GM21786 (cell line): ENCODE data around the gene CSPG4.
"Not testable (repeated sequence)": the region's sequence is repeated elsewhere in the genome, so short reads cannot be mapped to it uniquely, and the experiment has no call there.

Source experiments
- ATAC-seq: cut with Tn5 transposase; IDR thresholded peaks from one replicate; pipeline ENCODE4 v1.9.1; 2021; ENCODE audit not compliant: unreplicated experiment

The CSPG4 gene

DNA sequence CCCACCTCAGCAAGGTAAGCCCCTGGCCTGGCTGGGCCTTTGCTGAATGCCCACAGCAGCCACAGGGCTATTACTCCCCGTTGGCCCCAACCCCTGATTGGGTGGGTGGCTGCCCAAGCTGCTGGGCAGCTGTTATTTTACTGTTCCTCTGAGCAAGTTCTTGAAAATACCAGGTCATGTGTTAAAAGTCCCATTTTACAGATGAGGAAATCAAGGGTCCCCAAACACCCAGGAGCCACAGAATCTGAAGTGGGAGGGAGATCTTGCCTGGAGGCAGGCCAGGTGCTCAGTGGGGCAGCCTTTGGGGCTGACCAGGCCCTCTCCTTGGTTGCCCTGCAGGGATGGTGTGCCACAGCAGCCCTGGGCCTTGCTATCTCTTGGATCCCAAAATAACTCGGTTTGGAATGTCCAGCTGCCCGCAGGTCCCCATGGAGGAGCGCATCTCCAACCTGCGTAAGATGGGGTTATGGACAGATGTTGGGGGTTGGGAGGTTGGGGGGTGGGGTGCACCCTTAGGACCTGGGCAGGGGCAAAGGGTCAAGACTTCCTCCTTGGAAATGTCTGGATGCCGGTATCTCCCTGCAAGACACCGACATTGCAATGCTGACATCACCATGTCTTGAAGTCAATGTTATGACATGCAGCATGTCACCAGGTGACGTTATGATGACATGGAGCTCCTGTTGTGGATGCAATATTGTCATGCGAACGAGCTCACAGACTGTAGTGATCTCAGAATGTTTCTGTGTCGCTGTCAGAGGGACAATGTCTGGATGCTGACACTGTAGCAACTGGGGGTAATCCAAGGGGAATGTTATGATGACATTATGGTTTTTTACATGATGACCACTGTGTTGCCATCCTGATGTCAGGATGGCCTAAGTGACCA, 13.3 kb upstream of the CSPG4 start:
- ATAC-seq = no peak

DNA sequence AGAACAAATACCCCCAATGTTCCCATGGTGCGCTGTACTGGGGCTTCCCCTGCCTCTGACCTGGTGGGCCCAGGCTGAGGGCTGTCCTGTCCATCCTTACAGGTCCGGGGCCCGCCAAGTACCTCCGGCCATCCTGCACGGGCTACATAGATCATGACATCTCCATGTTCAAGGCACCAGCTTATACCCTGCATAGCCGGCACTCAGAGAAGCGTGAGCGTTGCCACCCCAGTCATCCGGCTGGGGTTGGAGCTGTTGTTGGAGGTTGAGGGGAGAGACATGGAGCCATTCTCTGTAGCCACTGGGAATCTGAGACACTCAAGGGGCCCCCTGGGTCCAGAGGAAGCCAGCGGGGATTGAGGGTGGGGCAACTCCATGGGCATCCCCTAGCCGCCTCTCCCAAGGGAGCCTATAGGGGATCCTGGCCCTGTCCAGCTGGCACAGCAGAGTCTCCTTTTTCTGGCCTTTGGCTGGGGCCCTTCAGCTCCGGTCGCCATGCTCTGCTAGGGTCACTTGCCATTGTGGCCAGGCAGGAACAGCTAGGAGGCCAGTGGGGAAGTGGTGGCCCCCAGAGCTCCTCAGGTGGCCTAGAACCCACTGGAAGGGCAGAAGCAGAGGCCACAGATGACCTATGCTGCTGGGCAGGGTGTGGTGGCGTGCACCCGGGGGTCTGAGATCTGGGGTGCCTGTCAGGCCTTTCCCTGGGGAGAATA, 12.5 kb upstream of the CSPG4 start:
- ATAC-seq = no peak

DNA sequence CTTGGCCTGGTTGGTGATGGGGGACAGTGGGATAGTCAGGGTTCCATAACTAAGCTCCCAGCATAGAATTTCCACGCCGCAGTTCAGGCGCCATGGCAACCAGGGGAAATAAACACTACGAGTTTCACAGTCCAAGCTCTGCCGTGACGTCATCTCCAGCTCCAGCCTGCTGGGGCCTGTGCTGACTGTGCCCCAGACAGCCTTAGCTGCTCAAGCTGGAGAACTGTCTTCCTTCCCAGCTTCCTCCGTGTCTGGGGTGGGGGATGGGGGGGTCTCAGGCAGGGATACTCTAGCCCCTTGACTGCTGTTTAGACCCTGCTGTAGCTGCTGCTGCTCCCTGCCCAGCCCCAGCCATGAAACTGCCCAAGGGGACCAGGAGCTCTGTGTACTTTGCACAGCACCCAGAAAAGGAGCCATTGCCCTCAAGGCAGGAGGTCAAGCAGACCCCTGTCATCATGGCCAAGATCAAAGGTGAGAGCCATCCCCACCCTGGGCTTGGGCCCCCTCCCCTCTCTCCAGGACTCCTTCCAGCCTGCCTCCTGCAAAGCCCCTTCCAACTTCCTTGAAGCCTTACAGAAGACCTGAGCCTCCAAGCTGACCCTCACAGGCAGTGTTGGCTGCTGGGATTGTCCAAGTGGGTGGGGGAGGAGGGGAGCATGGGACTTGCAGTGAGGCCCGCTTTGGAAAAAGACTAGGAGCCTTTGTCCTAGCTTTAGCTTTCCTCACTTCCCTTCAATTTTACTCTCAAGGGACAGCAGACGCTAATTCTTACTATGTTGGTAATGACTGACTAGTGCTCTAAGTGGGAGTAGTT, 11.4 kb upstream of the CSPG4 start:
- no peak for ATAC-seq

DNA sequence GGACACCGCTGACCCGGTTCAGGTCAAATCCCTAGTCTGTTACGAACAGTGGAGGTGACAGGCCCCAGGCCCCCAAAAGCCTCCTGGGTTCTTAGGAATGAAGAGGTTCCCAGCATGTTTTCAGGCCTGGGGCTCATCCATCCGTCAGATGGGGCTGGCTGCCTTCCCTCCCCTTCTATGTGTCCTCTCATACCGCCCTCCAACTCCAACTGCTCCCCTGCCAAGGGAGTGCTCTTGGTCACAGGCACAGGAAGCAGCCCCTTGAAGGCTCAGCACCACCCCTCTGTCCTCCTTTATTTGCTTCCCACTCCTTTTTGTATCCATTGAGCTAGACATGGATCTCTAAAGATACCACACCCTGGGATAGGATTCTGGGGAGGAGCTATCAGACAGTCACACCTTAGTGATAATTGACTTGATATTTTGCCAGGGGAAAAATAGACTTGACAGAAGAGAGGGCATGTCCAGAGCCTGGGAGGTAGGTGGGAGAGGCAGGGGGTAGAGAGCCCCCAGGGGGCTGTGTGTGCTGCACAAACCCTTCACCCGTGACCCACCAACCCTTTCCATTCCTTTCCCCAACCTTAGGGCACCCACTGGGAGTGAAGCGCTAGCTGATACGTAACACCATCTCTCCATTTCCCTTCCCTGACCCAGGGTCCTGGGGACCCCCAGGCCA, 10.7 kb upstream of the CSPG4 start:
- ATAC-seq = no peak

DNA sequence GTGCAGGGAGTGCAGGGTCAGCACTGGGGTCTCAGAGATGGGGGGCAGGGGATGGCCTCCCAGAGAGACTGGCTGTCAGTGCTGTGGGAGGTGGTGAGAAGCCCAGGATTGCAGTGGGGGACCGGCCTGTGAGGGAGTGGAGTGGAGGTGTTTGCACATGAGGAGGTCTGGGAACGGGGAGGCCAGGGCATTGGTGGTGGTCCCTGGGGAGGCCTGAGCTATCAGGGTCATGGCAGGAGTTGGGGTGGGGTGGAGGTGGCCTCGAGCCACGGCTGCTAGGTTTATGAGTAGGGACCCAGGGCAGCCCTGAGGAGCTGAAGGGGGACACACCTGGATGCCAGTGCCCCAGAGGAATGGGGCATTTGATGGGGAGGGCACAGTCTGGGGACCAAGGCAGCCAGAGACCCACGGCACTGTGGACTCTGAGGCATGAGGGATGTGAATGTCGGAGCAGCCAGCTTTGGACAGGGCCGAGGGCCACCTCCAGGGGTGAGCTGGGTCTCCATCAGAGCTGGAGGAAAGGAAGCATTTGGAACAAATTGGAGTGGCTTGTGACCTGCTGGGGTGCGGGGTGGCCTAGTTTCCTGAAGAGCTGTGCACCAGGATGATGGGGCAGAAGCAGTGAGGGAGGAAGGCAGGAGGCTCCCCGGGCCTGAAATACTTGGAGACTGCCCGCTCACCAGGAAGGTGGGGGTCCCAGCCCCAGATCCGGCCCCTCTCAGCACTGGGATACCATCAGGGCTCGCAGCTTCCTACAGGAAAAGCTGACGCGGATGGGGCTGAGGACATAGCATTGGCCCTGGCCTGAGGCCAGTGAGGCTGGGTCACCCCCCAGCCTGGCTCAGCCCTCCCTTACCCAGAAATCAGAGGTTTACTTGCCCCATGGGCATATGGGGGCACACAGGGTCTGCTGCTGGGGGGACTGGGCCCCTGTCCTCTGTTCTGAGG, 9.5 kb upstream of the CSPG4 start:
- ATAC-seq = no peak

DNA sequence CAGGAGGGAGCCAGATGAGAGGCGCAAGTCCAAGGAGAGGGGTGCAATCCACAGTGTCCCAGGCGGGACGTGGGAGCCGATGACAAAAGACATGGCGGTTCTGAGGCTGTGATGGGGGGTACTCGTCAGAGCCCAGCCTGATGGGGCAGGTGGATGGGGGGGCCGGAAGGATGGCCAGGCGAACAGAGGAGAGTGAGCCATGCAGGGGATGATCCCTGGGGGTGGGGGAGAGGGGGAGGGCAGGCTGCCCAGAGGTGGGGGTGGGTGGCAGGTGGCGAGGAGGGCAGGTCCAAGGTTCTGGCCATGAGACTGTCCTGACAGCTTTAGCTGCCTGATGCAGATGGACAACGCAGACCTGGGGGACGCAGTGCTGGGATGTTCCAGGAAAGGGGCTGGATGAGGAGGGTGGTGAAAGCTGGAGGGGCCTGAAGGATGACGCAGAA, 8.9 kb upstream of the CSPG4 start:
- no peak for ATAC-seq

DNA sequence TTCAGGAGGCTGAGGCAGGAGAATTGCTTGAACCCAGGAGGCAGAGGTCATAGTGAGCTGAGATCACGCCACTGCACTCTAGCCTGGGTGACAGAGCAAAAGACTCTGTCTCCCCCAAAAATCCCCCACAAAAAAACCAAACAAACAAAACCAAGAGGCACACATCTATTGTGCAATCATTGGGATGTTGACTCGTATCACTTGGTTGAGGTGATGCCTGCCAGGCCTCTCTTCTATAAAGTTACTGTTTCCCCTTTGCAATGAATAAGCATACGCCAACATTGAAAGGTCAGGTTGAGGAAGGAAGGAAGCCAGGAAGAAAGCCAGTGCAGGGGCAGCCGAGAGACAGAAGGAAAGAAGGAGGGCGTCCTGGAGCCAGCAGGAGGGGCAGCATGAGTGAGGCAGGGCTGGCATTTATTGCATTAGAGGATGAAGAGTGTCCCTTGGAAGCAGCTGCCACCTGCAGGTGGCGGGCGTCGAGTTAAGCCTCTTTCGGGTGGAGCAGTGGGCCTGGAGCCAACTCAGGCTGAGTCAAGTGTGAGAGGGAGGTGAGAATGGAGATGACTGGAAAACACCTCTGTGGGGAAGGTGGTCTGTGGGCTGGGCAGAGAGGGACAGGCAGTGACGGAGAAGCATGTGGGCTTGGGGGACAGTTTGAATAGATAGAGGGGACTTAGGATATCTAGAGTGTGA, 8.3 kb upstream of the CSPG4 start:
- no peak for ATAC-seq

DNA sequence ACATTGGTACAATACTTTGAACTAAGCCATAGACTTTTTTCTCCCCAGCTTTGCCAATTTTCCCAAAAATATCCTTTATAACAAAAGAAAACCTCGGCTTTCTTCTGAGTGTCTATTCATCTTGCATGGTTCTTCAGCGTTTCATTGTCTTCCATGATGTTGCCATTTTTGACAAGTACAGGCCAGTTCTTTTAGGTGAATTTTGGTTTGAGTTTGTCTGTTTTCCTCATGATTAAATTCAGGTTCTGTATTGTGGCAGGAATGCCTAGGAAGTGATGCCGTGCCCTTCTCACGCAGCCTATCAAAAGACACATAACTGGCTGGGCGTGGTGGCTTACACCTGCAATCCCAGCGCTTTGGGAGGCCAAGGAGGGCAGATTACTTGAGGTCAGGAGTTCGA, 7.6 kb upstream of the CSPG4 start:
- no peak for ATAC-seq

DNA sequence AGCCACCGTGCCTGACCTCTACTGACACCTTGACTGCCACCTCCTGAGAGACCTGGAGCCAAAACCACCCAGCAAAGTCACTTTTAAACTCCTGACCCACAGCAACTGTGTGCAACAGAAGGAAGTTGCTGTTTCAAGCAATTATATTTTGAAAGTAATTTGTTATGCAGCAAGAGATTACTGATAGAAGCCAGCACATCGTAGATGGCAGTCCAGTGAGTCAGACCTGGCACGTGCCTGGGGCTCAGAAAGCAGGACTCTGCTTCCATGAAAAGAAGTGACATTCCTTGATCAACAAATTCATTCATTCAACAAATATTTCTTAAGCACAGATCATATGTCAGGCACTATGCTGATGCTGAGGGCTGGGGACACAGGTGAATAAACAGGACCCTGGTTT, 5.7 kb upstream of the CSPG4 start:
- no peak for ATAC-seq

DNA sequence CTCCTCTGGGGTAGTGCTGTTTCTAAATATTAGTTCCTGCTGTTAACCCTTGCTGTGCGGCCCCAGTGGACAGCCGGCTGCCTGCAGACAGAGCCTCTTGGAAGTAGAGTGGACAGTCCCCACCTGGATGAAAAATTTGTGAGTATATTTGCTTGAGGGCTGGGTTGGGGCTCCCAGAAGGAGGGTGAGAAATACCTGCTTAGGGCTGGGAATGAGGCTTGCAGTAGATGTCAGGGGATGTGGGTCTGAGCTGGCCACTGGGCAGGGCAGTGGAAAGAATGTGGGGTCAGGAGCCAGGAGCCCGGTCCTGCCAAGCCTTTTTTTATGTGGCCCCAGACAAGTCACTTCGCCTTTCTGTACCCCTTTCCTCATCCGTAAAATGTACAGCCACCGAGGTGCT, 4.4 kb upstream of the CSPG4 start:
- not testable (repeated sequence) for ATAC-seq

DNA sequence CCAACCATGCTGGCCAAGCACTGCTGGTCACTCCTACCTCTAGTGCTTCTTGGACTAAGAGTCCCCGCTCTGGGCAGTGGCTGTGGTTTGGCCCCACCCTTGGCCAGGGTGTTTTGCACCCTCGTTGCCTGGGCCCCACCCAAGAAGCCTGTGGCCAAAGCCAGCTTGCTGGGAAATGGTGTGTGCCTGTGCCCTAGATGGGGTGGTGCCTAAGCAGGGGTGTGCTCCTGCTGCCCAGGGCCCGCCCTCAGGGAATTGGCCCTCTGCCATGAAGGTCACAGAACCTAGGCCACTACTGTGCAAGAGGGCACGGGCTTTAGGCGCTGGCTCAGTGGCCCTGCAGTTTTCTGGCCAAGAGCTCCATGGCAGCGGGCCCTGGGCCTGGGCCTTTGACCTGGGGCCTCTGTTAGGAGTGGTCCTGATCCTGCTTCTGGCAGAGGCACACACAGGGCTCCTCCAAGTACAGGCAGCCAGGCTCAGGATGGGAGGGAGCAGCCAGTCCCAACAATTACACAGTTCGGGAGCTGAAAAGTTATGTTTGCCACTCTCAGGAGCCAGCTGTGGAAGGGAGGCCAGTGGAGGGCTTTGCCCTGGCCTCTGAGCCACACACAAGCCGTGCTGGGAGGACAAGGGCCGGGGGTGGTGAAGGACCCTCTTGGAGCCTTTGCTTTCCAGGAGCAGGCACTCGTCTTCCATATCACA, 3.8 kb upstream of the CSPG4 start:
- ATAC-seq = not testable (repeated sequence)

DNA sequence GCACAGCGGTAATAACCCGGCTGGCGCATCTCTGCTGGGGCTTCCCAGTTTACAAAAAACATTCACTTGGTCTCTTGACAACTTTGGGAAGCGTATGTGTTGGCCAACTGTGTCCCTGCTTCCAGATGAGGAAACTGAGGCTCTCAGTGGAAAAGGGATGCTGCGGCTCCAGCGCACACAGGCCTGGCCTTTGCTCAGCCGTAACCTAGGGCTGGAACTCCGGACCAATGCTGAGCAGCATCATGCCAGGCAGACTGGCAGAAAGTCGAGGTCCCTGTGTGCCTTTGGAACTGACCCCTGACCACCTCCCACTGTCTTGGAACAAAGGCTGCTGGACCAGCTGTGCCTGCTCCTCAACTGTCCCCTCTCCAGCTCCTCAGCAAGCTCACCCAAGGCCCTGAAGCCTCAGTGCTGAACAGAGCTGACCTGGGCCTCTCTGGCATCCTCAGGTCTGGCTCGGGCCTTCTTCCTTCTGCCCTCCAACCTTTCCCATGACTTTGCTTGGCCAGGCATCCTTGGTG, 2.7 kb upstream of the CSPG4 start:
- ATAC-seq = not testable (repeated sequence)

DNA sequence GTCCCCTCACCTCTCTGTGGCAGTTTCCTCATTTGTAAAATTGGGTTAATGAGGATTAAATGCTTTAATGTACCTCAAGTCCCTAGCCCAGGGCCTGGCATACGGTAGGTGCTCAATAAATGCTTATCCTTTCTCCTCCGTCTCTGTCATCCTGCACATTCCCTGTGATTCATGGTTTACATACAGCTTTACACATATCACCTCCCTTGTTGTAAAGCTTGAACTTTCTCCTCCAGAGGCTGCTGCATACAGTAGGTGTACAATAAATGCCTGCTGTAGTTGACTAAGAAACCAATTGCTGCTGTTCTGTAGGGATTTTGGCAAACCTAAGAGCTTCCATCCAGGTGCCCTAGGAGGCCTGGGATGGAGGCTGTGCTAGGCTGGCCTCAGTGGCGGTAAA, 1.5 kb upstream of the CSPG4 start:
- no peak for ATAC-seq

DNA sequence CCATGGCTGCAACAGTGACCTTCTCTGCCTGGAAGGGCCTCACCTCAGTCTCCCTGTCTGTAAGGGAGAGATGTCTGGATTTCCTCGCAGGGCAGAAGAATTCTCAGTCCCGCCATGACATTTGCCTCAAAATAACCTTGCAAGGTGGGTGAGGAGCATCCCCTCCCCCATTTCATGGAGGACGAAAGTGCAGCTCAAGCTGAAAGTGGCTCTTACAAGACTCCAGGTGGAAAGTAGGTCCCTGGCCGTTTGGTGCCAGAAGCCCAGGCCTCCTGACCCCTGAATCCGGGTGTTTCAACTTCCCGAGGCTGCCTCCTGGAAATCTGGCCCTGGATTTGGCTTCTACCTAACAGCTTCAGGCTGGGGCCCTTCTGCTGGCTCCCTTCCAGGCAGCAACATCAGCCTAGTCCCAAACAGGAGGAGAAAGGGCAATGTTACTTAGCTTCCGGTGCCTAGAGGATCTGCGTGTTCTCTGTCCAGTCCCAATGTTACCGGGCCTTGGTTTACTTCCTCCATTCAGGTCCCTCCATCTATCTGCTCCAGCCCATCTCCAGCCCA, 769 bp upstream of the CSPG4 start:
- ATAC-seq = no peak

DNA sequence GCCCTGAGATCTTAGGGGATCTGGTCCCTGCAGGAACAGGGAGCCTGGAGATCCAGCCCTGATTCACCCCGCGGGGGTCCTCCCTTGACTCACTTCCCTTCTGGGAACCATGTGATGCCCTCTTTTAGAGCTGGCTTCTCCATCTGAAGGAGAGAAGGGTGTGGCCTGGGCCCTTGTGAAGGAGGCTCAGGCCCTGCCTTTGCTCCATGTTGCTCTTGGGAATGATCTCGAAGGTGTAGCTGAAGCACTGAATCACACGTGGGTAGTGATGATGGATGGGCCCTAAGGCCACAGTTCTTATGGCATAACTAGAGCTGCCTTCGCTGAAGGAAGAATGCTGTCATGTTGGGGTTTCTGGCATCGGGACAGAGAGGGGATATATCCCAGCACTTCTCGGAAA, 1.2 kb downstream of the CSPG4 start:
- ATAC-seq = not testable (repeated sequence)

DNA sequence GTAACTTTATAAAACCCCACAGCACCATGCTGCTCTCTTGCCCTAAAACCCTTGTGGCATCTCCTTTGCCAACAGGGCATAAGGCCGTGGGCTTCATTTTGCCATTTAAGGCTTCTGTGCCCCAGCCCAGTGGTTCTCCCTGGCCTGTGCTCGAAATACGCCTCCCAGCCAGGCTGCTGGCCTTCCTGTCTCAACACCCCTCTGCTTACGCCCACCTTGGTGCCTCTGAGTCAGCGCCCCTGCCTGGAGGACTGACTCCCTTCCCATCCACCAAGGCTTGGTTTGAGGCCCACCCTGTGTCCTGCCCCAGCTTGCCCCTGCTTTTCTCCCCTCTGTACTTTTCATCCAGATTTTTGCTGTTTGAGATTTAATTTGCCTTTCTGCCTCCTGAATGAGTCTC, 1.8 kb downstream of the CSPG4 start:
- ATAC-seq = not testable (repeated sequence)

DNA sequence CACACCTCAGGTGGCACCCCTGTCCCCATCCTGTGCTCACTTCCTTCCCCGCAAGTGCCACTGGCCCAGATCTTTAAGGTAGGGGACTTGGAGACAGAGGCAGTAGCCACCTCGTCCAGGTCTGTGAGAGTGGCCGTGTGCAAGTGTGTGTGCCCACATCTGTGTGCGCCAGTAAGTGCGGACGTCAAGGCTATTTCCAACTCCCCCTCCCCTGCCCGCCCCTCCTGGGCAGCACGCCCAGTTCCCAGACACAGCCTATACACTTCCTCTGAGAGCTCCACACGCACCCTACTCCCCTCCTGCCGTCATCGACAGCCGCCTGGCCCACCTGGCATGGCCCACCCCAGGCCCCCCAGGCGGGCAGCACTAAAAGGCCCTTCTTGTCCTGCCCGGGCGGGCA, 3.2 kb downstream of the CSPG4 start:
- ATAC-seq = not testable (repeated sequence)

DNA sequence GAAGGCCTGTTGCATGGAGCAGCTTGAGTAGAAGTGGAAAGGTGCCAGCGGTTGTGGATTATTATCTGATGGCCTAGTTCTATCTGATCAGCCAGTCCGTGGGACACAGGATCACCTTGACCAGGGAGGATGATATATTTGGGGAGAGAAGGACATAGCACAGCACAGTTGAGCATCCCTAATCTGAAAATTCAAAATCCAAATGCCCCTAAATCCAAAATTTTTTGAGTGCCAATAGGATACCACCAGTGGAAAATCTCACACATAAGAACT, 6.0 kb downstream of the CSPG4 start:
- no peak for ATAC-seq
